ENCODE results near the gene SIM1. TPM values are rescaled to one million over a fixed set of nuclear protein-coding genes. Genes with fewer than 3 reads are reported as not detected.

SIM1 gene
- total RNA-seq, 1 donor from 2014 or later: 0.41 TPM

DNA sequence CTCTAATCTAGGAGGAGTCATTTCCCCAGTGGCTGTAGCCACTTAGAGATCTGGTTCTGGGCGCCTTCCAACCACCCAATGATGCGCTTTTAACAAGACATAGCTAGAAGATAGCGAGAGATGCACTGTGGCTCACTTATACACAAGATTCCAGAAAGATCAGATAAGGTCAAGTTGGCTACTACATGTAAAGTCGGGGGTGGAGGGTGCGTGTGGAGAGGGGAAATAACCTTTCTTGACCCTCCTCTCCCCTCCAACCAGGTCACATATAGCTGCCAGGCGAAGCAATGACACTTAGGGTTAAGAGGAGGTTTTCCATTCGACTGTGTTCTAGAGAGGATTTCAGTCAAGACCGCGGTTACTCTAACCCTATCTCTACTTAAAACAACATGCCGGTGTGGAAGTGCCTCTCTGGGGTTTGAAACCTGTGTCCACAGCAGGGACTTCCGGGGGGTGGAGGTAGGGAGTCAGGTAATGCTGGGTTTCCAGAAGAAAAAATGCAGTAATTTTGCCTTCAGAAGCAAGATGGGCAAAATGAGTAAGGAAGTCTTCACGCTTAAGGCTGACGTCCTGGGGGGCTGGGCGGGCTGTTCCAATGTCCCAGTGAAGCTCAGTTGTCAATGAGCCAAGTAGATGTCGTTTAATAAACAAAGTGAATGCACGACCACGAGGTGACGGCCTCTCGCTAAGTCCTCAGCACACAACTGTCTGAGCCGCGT lies 1.8 kb upstream of the SIM1 start:
- peaks cover 22% of the 10 kb centered on the region for H3K4me1 Mint-ChIP-seq (ENCODE audit: unreplicated experiment)
- H3K27ac Mint-ChIP-seq (ENCODE audit: unreplicated experiment): no peak overlapping the region
- no peaks in the 10 kb centered on the region for H3K36me3 Mint-ChIP-seq (ENCODE audit: low read depth, unreplicated experiment)
- no peak for DNase-seq (ENCODE audit: low spot score)
- no peak overlapping the region for H3K4me3 Mint-ChIP-seq (ENCODE audit: unreplicated experiment)
- TF ChIP-seq, protein P1, sequence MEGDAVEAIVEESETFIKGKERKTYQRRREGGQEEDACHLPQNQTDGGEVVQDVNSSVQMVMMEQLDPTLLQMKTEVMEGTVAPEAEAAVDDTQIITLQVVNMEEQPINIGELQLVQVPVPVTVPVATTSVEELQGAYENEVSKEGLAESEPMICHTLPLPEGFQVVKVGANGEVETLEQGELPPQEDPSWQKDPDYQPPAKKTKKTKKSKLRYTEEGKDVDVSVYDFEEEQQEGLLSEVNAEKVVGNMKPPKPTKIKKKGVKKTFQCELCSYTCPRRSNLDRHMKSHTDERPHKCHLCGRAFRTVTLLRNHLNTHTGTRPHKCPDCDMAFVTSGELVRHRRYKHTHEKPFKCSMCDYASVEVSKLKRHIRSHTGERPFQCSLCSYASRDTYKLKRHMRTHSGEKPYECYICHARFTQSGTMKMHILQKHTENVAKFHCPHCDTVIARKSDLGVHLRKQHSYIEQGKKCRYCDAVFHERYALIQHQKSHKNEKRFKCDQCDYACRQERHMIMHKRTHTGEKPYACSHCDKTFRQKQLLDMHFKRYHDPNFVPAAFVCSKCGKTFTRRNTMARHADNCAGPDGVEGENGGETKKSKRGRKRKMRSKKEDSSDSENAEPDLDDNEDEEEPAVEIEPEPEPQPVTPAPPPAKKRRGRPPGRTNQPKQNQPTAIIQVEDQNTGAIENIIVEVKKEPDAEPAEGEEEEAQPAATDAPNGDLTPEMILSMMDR (IDR thresholded peaks at IDR 0.05; ENCODE audit: unreplicated experiment): no peak
- no peaks in the 10 kb centered on the region for H3K9me3 Mint-ChIP-seq (ENCODE audit: unreplicated experiment)
- H3K27me3 Mint-ChIP-seq (ENCODE audit: unreplicated experiment): peaks cover 48% of the 10 kb centered on the region

DNA sequence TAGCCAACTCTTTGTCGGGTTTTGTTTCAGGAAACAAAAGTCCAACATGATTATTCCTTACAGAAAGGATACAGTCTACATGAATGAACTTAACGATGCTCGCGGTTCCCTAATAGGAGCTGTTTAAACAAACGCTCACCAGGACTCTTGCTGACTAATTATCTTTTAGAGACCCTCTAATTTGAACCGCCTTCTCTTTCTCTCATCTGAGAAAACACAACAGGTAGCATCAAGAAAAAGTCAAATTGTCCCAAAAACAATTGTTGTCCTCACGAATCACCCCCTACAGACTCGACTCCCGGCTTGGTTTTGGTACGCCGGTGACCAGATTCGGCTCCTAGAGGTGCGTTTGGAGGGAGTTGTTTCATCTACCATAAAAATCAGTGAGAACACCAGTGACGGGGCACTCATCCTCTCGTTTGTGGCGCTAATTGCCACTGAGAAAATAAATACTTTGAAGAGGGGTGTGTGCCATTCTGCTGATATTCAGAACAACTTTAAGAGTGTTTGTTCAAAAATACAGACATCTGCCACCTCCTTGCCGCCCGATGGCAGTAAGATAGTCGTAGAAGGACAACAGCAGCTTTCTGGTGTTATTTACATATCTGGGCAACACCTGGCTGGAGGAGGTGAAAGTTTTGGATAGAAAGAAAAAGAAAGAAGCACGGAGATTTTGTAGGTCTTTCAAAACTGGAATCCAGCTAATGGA lies 1.1 kb upstream of the SIM1 start:
- TF ChIP-seq, protein P1 (IDR thresholded peaks at IDR 0.05; ENCODE audit: unreplicated experiment): no peak
- Mint-ChIP-seq H3K9me3 (ENCODE audit: unreplicated experiment) (no peaks in the 10 kb centered on the region), H3K4me1 (ENCODE audit: unreplicated experiment) (peaks cover 25% of the 10 kb centered on the region), H3K36me3 (ENCODE audit: low read depth, unreplicated experiment) (no peaks in the 10 kb centered on the region), H3K27me3 (ENCODE audit: unreplicated experiment) (peaks cover 48% of the 10 kb centered on the region), H3K27ac (ENCODE audit: unreplicated experiment) (no peak overlapping the region), H3K4me3 (ENCODE audit: unreplicated experiment) (peak overlapping the region; percentile 73)
- DNase-seq (ENCODE audit: low spot score): no peak

DNA sequence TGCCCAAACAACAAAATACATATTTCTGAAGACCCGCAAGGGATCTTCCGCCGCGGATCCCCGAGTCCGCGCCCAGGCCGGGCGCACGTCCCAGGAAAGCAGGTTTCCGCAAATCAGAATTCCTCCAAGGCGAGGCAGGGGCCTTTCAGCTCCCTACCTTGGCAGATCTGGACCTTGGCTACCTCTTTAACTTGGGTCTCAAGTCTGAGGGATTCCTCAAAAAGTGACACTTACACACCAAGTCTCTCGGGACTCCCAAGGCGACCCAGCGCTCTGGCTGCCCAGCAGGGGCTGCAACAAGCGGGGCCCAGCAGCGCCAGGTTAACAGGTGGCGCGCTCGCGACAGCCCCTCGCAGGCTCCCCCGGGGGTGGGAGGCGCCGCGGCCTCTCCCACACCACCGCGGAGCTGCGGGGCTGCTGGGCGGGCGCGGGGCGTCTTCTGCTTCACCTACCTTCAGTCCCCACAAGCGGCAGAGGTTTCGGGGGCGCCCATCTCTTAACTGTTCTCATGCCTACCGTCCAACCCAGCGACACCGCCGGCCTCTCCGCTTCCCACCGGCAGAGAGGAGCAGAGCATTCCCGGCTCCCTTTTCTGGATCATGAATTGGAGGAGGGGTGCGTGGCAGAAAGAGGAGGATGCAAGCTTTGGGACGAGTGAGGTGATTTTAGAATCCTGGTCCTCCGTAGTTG lies 414 bp downstream of the SIM1 start:
- no peak overlapping the region for H3K27ac Mint-ChIP-seq (ENCODE audit: unreplicated experiment)
- H3K4me3 Mint-ChIP-seq (ENCODE audit: unreplicated experiment): peak overlapping the region; percentile 42
- DNase-seq (ENCODE audit: low spot score): peak; percentile 30
- peaks cover 25% of the 10 kb centered on the region for H3K4me1 Mint-ChIP-seq (ENCODE audit: unreplicated experiment)
- no peaks in the 10 kb centered on the region for H3K9me3 Mint-ChIP-seq (ENCODE audit: unreplicated experiment)
- TF ChIP-seq, protein P1 (IDR thresholded peaks at IDR 0.05; ENCODE audit: unreplicated experiment): no peak
- no peaks in the 10 kb centered on the region for H3K36me3 Mint-ChIP-seq (ENCODE audit: low read depth, unreplicated experiment)
- peaks cover 45% of the 10 kb centered on the region for H3K27me3 Mint-ChIP-seq (ENCODE audit: unreplicated experiment)

DNA sequence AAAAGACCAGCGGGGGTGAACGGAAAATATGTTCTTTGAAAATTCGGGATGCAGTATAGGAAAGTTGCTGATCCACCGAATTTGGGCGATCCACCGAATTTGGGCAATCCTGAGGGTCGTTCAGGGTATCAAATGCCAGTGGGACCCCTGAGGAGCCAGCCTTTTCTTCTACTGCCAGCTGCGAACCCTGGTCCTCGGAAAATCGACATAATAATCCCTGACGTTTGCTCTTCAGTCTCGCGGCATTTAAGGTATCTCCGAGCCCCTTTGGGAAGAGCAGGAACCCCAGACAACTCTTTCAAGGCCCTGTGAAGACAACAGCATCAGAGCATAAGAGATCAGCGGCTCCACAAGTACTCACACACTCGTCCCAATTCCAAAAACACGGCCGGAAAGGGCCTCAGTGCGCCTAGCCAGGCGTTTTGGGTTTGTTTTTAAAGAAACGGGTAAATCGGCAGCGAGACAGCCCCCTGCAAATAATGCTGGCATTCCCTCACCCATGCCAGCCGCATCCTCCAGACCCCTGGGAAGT lies 1.0 kb downstream of the SIM1 start:
- DNase-seq (ENCODE audit: low spot score): no peak
- Mint-ChIP-seq H3K27me3 (ENCODE audit: unreplicated experiment) (peaks cover 51% of the 10 kb centered on the region), H3K27ac (ENCODE audit: unreplicated experiment) (no peak overlapping the region), H3K4me1 (ENCODE audit: unreplicated experiment) (peaks cover 29% of the 10 kb centered on the region), H3K9me3 (ENCODE audit: unreplicated experiment) (no peaks in the 10 kb centered on the region), H3K4me3 (ENCODE audit: unreplicated experiment) (peak overlapping the region; percentile 75), H3K36me3 (ENCODE audit: low read depth, unreplicated experiment) (no peaks in the 10 kb centered on the region)
- TF ChIP-seq, protein P1 (IDR thresholded peaks at IDR 0.05; ENCODE audit: unreplicated experiment): no peak

All from endothelial cell (in vitro differentiated cells).